ENCODE results near the gene GZMM.

The GZMM gene

GRCh38 chr19:512547-513365, 31.1 kb upstream of the GZMM start:
- DNase-seq: no peak

GRCh38 chr19:513368-514165, 30.3 kb upstream of the GZMM start:
- no peak for DNase-seq

DNA sequence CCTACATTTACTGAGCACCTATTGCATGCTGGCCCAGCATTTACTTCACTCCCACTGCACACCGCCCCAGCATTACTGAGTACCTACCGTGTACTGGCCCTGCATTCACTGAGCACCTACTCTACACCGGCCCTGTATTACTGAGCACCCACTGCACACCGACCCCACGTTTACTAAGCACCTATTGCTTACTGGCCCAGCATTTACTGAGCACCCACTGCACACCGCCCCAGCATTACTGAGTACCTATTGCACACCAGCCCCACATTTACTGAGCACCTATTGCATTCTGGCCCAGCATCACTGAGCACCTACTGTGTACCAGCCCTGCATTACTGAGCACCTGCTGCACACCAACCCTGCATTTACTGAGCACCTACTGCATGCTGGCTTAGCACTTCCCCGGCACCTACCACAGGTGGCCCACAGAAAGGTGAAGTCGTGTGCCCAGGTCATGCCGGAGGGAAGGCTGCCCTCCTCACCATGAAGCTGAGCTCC, 29.6 kb upstream of the GZMM start:
- DNase-seq: no peak

GRCh38 chr19:517721-518597, 25.9 kb upstream of the GZMM start:
- no peak for DNase-seq

DNA sequence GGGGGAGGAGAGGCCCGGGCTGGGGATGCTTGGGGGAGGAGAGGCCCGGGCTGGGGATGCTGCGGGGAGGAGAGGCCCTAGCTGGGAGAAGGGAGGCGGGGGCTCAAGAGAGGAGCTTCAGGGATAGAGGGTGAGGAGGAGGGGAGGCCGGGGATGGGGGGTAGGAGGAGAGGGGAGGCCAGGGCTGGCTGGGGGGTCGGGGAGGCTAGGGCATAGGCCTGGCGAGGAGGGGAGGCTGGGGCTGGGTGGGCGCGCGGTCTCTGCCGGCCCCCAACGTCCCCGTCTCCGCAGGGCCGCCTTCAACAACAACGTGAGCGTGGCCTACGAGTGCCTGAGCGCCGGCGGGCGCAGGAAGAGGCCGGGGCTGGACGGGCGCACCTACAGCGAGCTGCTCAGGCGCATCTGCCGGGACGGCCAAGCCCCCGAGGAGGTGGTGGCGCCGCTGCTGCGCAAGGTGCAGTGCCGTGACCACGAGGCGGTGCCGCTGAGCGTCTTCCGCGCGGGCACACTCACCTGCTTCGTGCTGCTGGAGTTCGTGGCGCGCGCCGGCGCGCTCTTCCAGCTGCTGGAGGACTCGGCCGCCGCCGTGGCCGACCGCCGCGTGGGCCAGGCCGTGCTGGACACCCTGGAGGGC, 25.1 kb upstream of the GZMM start:
- no peak for DNase-seq

GRCh38 chr19:519449-519865, 24.4 kb upstream of the GZMM start:
- no peak for DNase-seq

- no peak for DNase-seq
Observed at GRCh38 chr19:522726-523125, 21.1 kb upstream of the GZMM start.

DNA sequence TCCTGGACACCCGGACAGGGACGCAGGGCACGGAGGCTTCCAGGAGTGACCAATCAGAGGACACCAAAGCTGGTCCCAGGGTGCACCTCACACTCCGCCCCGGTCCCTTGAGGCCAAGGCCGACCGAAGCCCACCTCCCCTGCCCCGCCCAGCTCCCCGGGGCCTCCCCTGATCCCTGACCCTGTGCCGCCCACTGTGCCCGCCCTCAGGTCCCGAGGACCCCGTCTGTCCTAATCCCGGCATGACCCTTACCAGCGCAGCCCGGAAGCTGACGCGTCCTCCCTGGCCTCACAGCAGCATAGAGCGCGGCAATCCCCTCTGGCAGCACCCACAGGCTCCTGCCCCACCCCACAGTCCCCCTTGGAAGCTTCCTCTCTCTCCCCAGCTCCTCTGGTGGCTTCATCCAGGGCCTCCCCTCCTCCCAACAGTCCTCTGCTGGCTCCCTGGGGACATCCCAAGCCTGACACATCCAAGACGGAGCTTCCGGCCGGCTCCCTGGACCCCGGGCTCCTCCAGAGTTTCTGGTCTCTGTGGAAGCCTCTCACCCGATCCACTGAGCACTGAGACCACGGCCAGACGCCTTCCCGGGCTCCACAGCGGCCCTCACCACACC, 19.7 kb upstream of the GZMM start:
- no peak for DNase-seq

GRCh38 chr19:525029-525428, 18.8 kb upstream of the GZMM start:
- no peak for DNase-seq

DNA sequence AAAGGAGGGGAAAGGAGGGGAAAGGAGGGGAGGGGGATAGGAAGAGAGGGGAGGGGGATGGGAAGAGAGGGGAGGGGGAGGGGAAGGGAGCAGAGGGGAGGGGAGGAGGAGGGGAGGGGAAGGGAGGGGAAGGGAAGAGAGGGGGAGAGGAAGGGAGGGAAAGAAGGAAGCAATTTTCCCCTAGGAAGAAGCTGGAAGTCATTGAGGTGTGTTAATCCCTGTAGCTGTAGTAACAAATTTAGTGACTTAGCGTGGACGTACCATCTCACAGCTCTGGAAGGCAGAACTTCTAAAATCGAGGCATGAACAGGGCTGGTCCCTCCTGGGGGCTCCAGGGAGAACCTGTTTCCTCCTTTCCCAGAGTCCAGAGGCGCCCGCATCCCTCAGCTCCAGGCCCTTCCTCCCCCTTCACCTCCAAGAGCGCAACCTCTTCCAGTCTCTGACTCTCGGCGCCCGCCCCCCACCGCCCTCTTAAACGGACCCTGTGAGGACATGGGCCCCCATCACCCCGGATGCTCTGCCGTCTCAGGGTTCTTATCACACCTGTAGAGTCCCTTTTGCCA, 17.9 kb upstream of the GZMM start:
- DNase-seq: no peak

GRCh38 chr19:530134-531008, 13.5 kb upstream of the GZMM start:
- no peak for DNase-seq

- DNase-seq: peak; percentile 75
Observed at GRCh38 chr19:531009-531752, 12.7 kb upstream of the GZMM start.

DNA sequence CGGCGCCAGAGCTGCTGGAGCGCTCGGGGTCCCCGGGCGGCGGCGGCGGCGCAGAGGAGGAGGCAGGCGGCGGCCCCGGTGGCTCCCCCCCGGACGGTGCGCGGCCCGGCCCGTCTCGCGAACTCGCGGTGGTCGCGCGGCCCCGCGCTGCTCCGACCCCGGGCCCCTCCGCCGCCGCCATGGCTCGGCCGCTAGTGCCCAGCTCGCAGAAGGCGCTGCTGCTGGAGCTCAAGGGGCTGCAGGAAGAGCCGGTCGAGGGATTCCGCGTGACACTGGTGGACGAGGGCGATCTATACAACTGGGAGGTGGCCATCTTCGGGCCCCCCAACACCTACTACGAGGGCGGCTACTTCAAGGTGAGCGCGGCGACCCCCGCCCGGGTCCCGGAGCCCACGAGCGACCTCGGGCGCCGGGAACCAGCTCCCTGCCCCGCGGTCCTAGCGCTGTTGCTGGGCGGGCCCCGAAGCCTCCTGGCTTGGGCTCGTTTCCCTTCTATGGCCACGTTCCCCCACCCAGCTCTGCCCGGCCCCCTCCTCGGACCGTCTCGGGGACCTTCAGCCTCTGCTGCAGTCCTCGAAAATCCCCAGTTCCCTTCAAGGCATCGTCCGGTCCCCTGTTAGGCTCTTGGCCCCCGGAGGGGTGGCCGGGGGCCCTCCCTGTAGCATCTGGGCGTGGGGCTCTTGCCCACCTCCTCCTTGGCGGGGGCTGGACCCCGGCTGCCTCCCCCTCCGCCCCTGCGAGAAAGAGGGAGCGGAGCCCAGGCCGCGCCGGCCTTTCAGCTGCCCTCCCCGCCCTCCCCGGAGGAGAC, 11.9 kb upstream of the GZMM start, which contains the start of gene CDC34:
Gene CDC34 (plus strand): TSS at position 8 of the 808 bp plus-strand sequence. CDS start 172 bp downstream, at position 180.
- DNase-seq: no peak

- DNase-seq: no peak
Observed at GRCh38 chr19:532561-533363, 11.1 kb upstream of the GZMM start.

GRCh38 chr19:533364-534058, 10.3 kb upstream of the GZMM start:
- no peak for DNase-seq

GRCh38 chr19:534088-534487, 9.8 kb upstream of the GZMM start:
- DNase-seq: no peak

Measured in NK-92 treated with Interleukin-12 subunit alpha and Interleukin-12 subunit beta, amount 100 ng/mL, for 24 hours (cell line).